RPMI8226 (cell line): ENCODE results near the gene TOX2.

Experiments used
- DNase-seq: peaks from one replicate; pipeline ENCODE4 v3.0.0-alpha.2; 2015

The TOX2 gene

GRCh38 chr20:44068316-44069201, 153.9 kb downstream of the TOX2 start:
- no peak for DNase-seq

GRCh38 chr20:44069203-44070011, 154.8 kb downstream of the TOX2 start:
- no peak for DNase-seq

DNA sequence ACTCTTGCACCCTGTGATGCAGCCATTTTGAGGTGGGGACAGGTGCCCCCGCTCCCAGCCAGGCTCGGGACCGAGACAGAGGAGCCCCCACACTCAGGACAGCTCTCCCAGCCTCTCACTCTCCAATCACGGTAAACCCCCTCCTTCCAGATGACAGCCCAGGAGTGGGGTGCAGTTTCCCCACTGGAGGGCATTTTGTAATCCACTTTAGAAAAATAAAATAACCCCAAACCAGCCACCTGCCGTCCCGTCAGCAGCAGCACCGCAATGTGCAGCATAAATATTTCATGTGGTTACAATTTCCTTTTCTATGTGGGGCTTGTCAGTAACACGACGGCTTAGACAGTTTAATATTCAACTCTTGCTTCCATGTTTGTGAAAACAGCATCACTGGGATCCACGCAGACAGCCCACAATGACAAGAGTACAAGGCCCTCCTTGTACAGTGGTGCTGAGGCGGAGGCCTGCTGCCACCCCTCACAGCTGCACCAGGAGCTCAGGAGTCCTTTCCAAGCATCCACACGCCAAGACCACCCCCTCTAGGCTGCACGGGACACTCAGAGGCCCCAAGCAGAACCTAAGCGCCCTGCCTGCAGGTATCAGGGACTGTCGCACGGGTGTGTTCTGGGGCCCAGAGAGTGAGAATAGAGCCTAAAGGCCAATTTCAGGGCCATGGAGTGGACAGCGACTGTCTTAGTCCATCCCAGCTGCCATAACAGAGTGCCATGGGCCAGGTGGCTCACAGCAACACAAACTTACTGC, 155.7 kb downstream of the TOX2 start:
- DNase-seq: no peak

DNA sequence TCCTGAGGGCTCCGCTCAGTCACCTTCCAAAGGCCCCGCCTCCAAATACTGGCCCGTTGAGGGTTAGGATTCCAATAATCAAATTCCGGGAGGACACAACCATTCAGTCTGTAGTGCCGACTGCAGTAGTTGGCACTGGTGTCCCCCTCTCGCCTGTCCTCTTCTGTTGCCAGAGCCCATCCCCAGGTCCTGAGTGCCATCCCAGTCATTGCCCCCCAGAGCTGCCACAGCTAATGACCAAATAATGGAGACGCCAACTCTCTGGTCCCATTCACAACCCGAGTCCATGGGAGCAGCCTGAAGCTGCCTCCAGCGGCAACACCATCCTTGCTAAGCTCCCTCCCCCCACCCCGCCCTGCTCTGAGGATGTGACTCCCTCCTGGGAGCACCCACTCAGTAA, 156.4 kb downstream of the TOX2 start:
- DNase-seq: no peak

- no peak for DNase-seq
These were observed 157.0 kb downstream of the TOX2 start for GRCh38 chr20:44071526-44072111.

GRCh38 chr20:44072384-44072783, 157.7 kb downstream of the TOX2 start:
- no peak for DNase-seq

GRCh38 chr20:44073011-44073674, 158.5 kb downstream of the TOX2 start:
- no peak for DNase-seq

GRCh38 chr20:44073675-44074071, 159.0 kb downstream of the TOX2 start:
- DNase-seq: no peak

DNA sequence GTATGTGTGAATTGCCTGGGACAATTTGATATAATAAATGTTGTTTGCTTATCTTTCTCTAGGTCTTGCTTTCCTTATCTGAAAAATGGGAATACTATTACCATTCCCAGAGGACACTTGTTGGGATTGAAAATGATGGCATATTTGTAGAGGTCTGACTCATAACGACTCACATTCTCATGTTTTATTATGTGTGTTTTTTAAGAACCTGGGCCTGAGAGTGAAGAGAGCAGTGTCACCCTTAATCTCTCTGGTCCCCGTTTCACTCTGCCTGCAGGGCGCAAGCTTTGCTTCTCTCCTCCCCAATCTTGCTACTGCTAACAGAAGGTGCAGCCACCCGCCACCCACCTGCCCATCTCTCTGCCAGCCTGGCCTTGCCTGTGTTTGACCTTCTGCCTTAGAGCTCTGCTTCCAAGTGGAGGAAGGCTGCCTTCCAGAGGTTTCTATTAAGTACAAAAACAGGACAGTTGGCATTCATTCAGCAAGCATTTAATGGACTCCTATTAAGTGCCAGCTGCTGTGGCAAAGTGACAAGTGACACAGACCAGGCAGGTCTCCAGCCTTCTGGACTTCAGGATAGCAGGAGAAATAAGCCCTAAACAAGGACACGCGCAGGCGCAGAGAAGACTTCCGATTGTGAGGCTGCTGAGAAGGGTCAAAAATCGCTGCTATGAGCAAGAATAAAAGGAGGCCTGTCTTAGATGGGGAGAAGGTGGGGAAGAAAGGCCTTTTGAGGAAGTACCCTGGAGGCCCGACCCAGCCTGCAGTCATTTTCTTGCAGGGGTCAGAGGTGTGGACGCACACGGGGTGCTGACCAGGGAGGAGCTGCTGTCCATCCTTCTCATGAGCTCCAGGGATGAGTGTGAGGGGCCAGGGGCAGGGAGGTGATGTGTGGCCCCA, 159.8 kb downstream of the TOX2 start:
- DNase-seq: no peak

DNA sequence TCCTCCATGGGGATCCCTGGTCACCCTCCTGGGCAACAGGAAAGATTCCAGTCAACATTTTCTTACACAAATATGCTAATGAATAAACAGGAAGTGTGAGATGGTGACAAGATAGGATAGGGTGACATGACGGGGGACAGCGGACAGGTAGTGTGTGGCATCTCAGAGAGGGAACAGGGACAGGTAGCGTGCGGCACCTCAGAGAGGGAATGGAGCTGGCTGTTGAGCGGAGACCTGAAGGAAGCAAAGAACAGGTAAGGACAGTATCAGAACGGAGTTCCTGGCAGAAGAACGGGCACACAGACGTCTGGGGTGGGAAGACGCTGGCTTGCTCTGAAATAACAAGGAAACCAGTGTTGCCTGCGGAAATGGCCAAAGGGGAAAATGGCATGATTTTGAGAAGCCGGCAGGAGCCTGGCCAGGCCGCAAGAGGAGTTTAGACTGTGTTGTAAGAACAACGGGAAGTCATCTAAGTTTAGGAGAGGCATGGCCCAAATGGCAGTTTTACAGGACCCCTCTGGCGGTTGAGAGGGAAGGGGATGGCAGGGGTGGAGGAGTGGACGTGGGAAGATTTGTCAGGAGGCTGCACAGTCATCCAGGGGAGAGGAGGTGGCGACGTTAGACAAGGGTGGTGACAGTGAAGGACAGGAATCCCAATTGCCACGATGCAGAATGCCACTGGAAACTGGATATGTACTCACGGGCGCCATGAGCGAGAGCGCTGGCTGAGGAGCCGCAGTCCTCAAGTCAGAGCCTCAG, 160.7 kb downstream of the TOX2 start:
- no peak for DNase-seq

- DNase-seq: no peak
These were observed 161.2 kb downstream of the TOX2 start for GRCh38 chr20:44075950-44076232.

DNA sequence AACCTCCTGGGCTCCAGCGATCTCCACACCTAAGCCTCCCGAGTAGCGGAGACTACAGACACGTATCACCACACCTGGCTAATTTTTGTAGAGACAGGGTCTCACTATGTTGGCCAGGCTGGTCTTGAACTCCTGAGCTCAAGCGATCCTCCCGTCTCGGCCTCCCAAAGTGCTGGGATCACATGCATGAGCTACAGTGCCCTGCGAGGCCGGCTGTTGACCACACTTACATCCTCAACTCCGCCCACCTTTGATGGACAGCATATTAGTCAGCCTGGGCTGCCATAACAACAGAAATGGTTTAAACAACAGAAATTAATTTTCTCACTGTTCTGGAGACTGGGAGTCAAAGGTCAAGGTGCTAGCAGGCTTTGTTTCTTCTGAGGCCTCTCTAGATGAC, 164.6 kb downstream of the TOX2 start:
- no peak for DNase-seq

- DNase-seq: peak; percentile 69
These were observed 165.4 kb downstream of the TOX2 start for GRCh38 chr20:44080064-44080463.

- peak; percentile 82 for DNase-seq
These were observed 166.1 kb downstream of the TOX2 start for GRCh38 chr20:44080646-44081267.

DNA sequence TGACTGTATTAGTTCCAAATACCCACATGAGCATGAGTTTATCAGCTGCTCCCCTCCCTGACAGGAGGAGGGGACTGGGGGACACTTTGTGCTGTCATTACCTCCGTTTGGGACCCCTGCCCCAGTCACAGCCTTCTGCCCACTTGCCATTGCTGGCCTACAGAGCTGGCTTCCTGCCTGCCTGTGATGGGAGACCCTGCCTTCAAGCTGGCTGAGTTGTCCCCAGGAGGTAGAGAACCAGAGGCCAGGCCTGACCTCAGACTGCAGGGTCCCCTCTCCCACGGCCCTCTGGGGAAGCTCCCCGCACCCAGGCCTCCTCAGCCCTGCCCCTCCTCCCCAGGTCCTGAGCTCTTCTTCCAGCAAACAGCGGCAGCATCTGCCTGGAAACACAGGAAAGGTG, 166.8 kb downstream of the TOX2 start:
- no peak for DNase-seq

DNA sequence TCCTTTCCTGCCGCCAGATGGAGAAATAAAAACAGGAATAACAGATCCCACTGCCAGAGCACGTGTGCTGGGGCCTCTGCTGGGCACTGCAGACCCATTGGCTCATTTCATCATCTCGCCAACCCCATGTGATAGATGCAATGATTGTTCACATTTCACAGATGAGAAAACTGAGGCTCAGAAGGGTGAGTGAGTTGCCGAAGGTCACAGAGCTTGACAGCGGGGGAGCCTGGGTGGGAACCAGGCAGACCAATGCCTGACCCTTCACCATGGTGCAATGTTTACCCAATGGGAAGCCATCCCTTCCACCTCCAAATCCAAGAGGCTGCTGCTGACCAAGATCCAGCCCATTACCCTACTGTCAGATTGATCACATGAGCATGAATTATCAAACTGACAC, 167.2 kb downstream of the TOX2 start:
- no peak for DNase-seq

DNA sequence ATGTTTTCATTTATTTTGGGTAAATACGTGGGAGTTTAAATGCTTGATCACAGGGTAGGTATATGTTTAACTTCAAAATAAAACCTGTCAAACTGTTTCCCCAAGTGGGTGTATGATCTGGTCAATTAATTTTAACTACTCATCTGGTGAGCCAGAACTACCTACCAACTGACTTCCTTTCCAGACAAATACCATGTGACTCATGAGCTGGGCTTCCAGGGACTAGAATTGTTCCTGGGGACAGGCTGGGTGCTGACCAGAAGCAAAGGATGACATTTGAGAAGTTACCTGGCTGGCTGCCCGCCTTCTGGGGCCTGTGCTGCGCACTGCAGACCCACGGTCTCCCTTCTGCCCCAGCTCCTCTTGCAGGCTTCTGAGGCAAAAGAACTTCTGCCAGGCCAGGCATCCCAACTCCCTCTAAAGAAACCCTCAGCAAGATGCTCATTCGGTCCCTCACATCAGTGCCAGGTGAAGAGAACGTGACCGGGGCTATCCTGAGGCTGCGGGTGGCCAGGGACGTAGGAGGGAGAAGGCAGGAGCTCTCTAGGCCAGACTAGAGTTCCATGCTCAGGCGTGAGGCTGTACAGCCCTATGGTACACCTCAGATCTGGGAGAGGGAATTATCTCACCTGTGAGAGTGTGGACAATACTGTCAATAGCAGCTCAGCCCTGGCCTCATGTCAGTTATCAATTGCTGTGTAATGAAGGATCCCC, 168.7 kb downstream of the TOX2 start:
- no peak for DNase-seq

GRCh38 chr20:44084439-44084838, 169.8 kb downstream of the TOX2 start:
- DNase-seq: no peak

- no peak for DNase-seq
These were observed 170.2 kb downstream of the TOX2 start for GRCh38 chr20:44084891-44085290.
